ENCODE measurements around the gene LRTM1. TPM values are rescaled to one million over a fixed set of nuclear protein-coding genes. Genes with fewer than 3 reads are reported as not detected.

Gene LRTM1
- total RNA-seq, 1 experiment from 2014 or later, result not detected

- no CpG with 5 or more reads among the region's 4 CpGs for WGBS (ENCODE audit: extremely low coverage, insufficient read length, low lambda C conversion rate)
- no peak overlapping the region for H3K4me3 Mint-ChIP-seq
Observed at GRCh38 chr3:54895613-54896012, 32.2 kb downstream of the LRTM1 start.

More at GRCh38 chr3:54895613-54896012, 32.2 kb downstream of the LRTM1 start:
- Histone ChIP-seq H2BK20ac (ENCODE audit: low read depth, low read length, poor library complexity, severe bottlenecking) (no peak overlapping the region), H3K9me3 (ENCODE audit: control insufficient read depth, low read depth, low read length) (no peaks in the 10 kb centered on the region), H2AK5ac (ENCODE audit: insufficient read length, low read length) (no peak overlapping the region), H2BK120ac (ENCODE audit: low read depth, low read length, poor library complexity, severe bottlenecking) (no peak overlapping the region), H3K27ac (ENCODE audit: insufficient read length, low read depth, low read length) (no peak overlapping the region), H3K23ac (ENCODE audit: insufficient read length, low read depth, low read length) (no peak overlapping the region), H3K4ac (ENCODE audit: low read depth, low read length) (no peak overlapping the region), H4K91ac (ENCODE audit: insufficient read length, low read depth, low read length) (no peak overlapping the region), H3K4me1 (ENCODE audit: insufficient read depth, low read length) (no peaks in the 10 kb centered on the region; the same call in 1 of the 2 replicates), H3K14ac (ENCODE audit: insufficient read depth, low read length) (no peak overlapping the region), H3K18ac (ENCODE audit: insufficient read length, low read depth, low read length) (no peak overlapping the region), H2BK15ac (ENCODE audit: low read depth, low read length) (no peak overlapping the region), H3K9ac (ENCODE audit: extremely low read depth, insufficient read length, low read length) (no peak overlapping the region), H3K4me2 (ENCODE audit: insufficient read depth, insufficient read length, low read length) (no peak overlapping the region), H2BK12ac (ENCODE audit: insufficient read length, low read depth, low read length) (no peak overlapping the region), H3K27me3 (ENCODE audit: insufficient read depth, low read length) (no peaks in the 10 kb centered on the region), H3K23me2 (ENCODE audit: insufficient read length, low read depth, low read length, poor library complexity, severe bottlenecking) (no peaks in the 10 kb centered on the region), H2BK5ac (ENCODE audit: insufficient read length, low read length) (no peak overlapping the region), H3T11ph (ENCODE audit: low read length) (no peak overlapping the region), H3K56ac (ENCODE audit: insufficient read length, low read depth, low read length) (no peak overlapping the region), H3K79me2 (ENCODE audit: insufficient read depth, low read length) (no peaks in the 10 kb centered on the region), H4K5ac (ENCODE audit: insufficient read length, low read depth, low read length) (no peak overlapping the region), H3K79me1 (ENCODE audit: insufficient read depth, low read depth, low read length, poor library complexity, severe bottlenecking) (no peaks in the 10 kb centered on the region), H4K8ac (replicated peaks; ENCODE audit: insufficient read length, low read depth, low read length) (no peak overlapping the region), H4K20me1 (ENCODE audit: control insufficient read depth, insufficient read depth, insufficient read length) (no peaks in the 10 kb centered on the region), H2AFZ (ENCODE audit: low read length) (no peak overlapping the region)
- no peak for TF ChIP-seq CTCF (conservative IDR thresholded peaks at IDR 0.05)
- H3K27ac Mint-ChIP-seq, result peak overlapping the region in 1 of 3 experiments; percentile 34; a peak in 1 of 7 replicates
- no peaks in the 10 kb centered on the region for H3K9me3 Mint-ChIP-seq
- DNase-seq, result no peak
- peaks cover 0 to 11% (median 0%) of the 10 kb centered on the region in 3 experiments; a peak in 2 of 7 replicates for H3K36me3 Mint-ChIP-seq (ENCODE audit: insufficient read depth in 1 of 3, low read depth in 3 of 3)
- H3K4me1 Mint-ChIP-seq, result peaks cover 21 to 25% of the 10 kb centered on the region in 2 experiments
- no peaks in the 10 kb centered on the region for H3K27me3 Mint-ChIP-seq (ENCODE audit: low read depth)

All from H9 (cell line).